Measurements from ENCODE around the gene LIPF.

LIPF gene
- total RNA-seq, result 0 reads per million in 9 experiments

- DNase-seq, result no peak
- no peaks in the 10 kb centered on the region for H3K4me1 Mint-ChIP-seq (ENCODE audit: low read depth in 2 of 2)
- no peak within 1 kb of the TSS for H3K4me3 Mint-ChIP-seq
- H3K9me3 Mint-ChIP-seq, result no peaks in the 10 kb centered on the region
- ATAC-seq (replicated peaks), result no peak
- H3K36me3 Mint-ChIP-seq (ENCODE audit: insufficient read depth), result no peaks in the 10 kb centered on the region
- no peak within 1 kb of the TSS for H3K27ac Mint-ChIP-seq
- peaks cover 11 to 19% of the 10 kb centered on the region in 2 donors for H3K27me3 Mint-ChIP-seq
Measured at GRCh38 chr10:88664142-88664541, at the start of gene LIPF. Gene LIPF, plus strand, starts transcription at chr10:88664442. Its CDS starts 2,856 bp downstream, at chr10:88667298.

GRCh38 chr10:88616250-88616977 is 47.8 kb upstream of the LIPF start:
- no peaks in the 10 kb centered on the region for H3K36me3 Mint-ChIP-seq (ENCODE audit: insufficient read depth)
- ATAC-seq (replicated peaks), result no peak
- H3K4me1 Mint-ChIP-seq (ENCODE audit: low read depth in 2 of 2), result no peaks in the 10 kb centered on the region
- H3K4me3 Mint-ChIP-seq, result no peak overlapping the region
- no peak for DNase-seq
- no peaks in the 10 kb centered on the region for H3K9me3 Mint-ChIP-seq
- H3K27me3 Mint-ChIP-seq, result no peaks in the 10 kb centered on the region
- H3K27ac Mint-ChIP-seq, result no peak overlapping the region

- Mint-ChIP-seq H3K4me3 (no peak overlapping the region), H3K27ac (no peak overlapping the region), H3K36me3 (ENCODE audit: insufficient read depth) (no peaks in the 10 kb centered on the region), H3K27me3 (no peaks in the 10 kb centered on the region), H3K4me1 (ENCODE audit: low read depth in 2 of 2) (no peaks in the 10 kb centered on the region), H3K9me3 (no peaks in the 10 kb centered on the region)
- no peak for DNase-seq
- no peak for ATAC-seq (replicated peaks)
Measured at GRCh38 chr10:88617772-88618300, 46.4 kb upstream of the LIPF start.

- Mint-ChIP-seq H3K4me3 (no peak overlapping the region), H3K27ac (no peak overlapping the region), H3K4me1 (ENCODE audit: low read depth in 2 of 2) (no peaks in the 10 kb centered on the region), H3K36me3 (ENCODE audit: insufficient read depth) (no peaks in the 10 kb centered on the region), H3K9me3 (no peaks in the 10 kb centered on the region), H3K27me3 (no peaks in the 10 kb centered on the region)
- ATAC-seq (replicated peaks), result no peak
- no peak for DNase-seq
Measured at GRCh38 chr10:88618496-88618895, 45.7 kb upstream of the LIPF start.

GRCh38 chr10:88620441-88620840 is 43.8 kb upstream of the LIPF start:
- no peaks in the 10 kb centered on the region for H3K27me3 Mint-ChIP-seq
- no peak overlapping the region for H3K27ac Mint-ChIP-seq
- no peaks in the 10 kb centered on the region for H3K4me1 Mint-ChIP-seq (ENCODE audit: low read depth in 2 of 2)
- no peak for DNase-seq
- H3K4me3 Mint-ChIP-seq, result no peak overlapping the region
- no peak for ATAC-seq (replicated peaks)
- no peaks in the 10 kb centered on the region for H3K36me3 Mint-ChIP-seq (ENCODE audit: insufficient read depth)
- no peaks in the 10 kb centered on the region for H3K9me3 Mint-ChIP-seq

- no peaks in the 10 kb centered on the region for H3K4me1 Mint-ChIP-seq (ENCODE audit: low read depth in 2 of 2)
- H3K36me3 Mint-ChIP-seq (ENCODE audit: insufficient read depth), result no peaks in the 10 kb centered on the region
- H3K27ac Mint-ChIP-seq, result no peak overlapping the region
- no peaks in the 10 kb centered on the region for H3K9me3 Mint-ChIP-seq
- no peak for ATAC-seq (replicated peaks)
- H3K4me3 Mint-ChIP-seq, result no peak overlapping the region
- no peaks in the 10 kb centered on the region for H3K27me3 Mint-ChIP-seq
- no peak for DNase-seq
Measured at GRCh38 chr10:88623835-88624234, 40.4 kb upstream of the LIPF start.

- Mint-ChIP-seq H3K4me3 (no peak overlapping the region), H3K9me3 (no peaks in the 10 kb centered on the region), H3K27me3 (no peaks in the 10 kb centered on the region), H3K27ac (no peak overlapping the region), H3K4me1 (ENCODE audit: low read depth in 2 of 2) (no peaks in the 10 kb centered on the region), H3K36me3 (ENCODE audit: insufficient read depth) (no peaks in the 10 kb centered on the region)
- ATAC-seq (replicated peaks) (no peak), DNase-seq (no peak)
Measured at GRCh38 chr10:88624840-88625239, 39.4 kb upstream of the LIPF start.

- H3K9me3 Mint-ChIP-seq, result no peaks in the 10 kb centered on the region
- ATAC-seq (replicated peaks), result no peak
- DNase-seq, result no peak
- peaks cover 31 to 34% of the 10 kb centered on the region in 2 donors for H3K27me3 Mint-ChIP-seq
- no peaks in the 10 kb centered on the region for H3K4me1 Mint-ChIP-seq (ENCODE audit: low read depth in 2 of 2)
- H3K4me3 Mint-ChIP-seq, result no peak overlapping the region
- no peaks in the 10 kb centered on the region for H3K36me3 Mint-ChIP-seq (ENCODE audit: insufficient read depth)
- H3K27ac Mint-ChIP-seq, result no peak overlapping the region
Measured at GRCh38 chr10:88640186-88640585, 24.1 kb upstream of the LIPF start.

- H3K36me3 Mint-ChIP-seq (ENCODE audit: insufficient read depth), result no peaks in the 10 kb centered on the region
- H3K27ac Mint-ChIP-seq, result no peak overlapping the region
- DNase-seq, result no peak
- no peaks in the 10 kb centered on the region for H3K4me1 Mint-ChIP-seq (ENCODE audit: low read depth in 2 of 2)
- no peaks in the 10 kb centered on the region for H3K9me3 Mint-ChIP-seq
- H3K4me3 Mint-ChIP-seq, result no peak overlapping the region
- no peak for ATAC-seq (replicated peaks)
- H3K27me3 Mint-ChIP-seq, result peaks cover 15 to 22% of the 10 kb centered on the region in 2 donors
Measured at GRCh38 chr10:88642209-88642608, 22.0 kb upstream of the LIPF start.

GRCh38 chr10:88642963-88643362 is 21.3 kb upstream of the LIPF start:
- no peak for ATAC-seq (replicated peaks)

GRCh38 chr10:88647061-88647615 is 17.1 kb upstream of the LIPF start:
- ATAC-seq (replicated peaks) (no peak), DNase-seq (no peak)
- peaks cover 7 to 9% of the 10 kb centered on the region in 2 donors for H3K27me3 Mint-ChIP-seq

More at GRCh38 chr10:88642963-88643362, 21.3 kb upstream of the LIPF start:
- H3K27ac Mint-ChIP-seq, result no peak overlapping the region
- no peaks in the 10 kb centered on the region for H3K36me3 Mint-ChIP-seq (ENCODE audit: insufficient read depth)
- H3K4me1 Mint-ChIP-seq (ENCODE audit: low read depth in 2 of 2), result no peaks in the 10 kb centered on the region
- H3K9me3 Mint-ChIP-seq, result no peaks in the 10 kb centered on the region
- H3K4me3 Mint-ChIP-seq, result no peak overlapping the region
- peaks cover 10 to 16% of the 10 kb centered on the region in 2 donors for H3K27me3 Mint-ChIP-seq
- DNase-seq, result no peak

GRCh38 chr10:88651101-88651551 is 13.1 kb upstream of the LIPF start:
- Mint-ChIP-seq H3K27me3 (peaks cover 7 to 9% of the 10 kb centered on the region in 2 donors), H3K36me3 (ENCODE audit: insufficient read depth) (no peaks in the 10 kb centered on the region), H3K4me1 (ENCODE audit: low read depth in 2 of 2) (no peaks in the 10 kb centered on the region), H3K27ac (no peak overlapping the region), H3K9me3 (no peaks in the 10 kb centered on the region), H3K4me3 (no peak overlapping the region)
- DNase-seq, result no peak
- no peak for ATAC-seq (replicated peaks)

More at GRCh38 chr10:88647061-88647615, 17.1 kb upstream of the LIPF start:
- no peak overlapping the region for H3K4me3 Mint-ChIP-seq
- no peaks in the 10 kb centered on the region for H3K4me1 Mint-ChIP-seq (ENCODE audit: low read depth in 2 of 2)
- no peak overlapping the region for H3K27ac Mint-ChIP-seq
- H3K36me3 Mint-ChIP-seq (ENCODE audit: insufficient read depth), result no peaks in the 10 kb centered on the region
- no peaks in the 10 kb centered on the region for H3K9me3 Mint-ChIP-seq

- Mint-ChIP-seq H3K27ac (no peak overlapping the region), H3K4me3 (no peak overlapping the region), H3K9me3 (no peaks in the 10 kb centered on the region), H3K36me3 (ENCODE audit: insufficient read depth) (no peaks in the 10 kb centered on the region), H3K27me3 (no peaks in the 10 kb centered on the region), H3K4me1 (ENCODE audit: low read depth in 2 of 2) (no peaks in the 10 kb centered on the region)
- no peak for DNase-seq
- no peak for ATAC-seq (replicated peaks)
Measured at GRCh38 chr10:88652616-88653015, 11.6 kb upstream of the LIPF start.

GRCh38 chr10:88657901-88658300 is 6.3 kb upstream of the LIPF start:
- peak overlapping the region in 1 of 2 donors; percentile 9 for H3K27ac Mint-ChIP-seq
- H3K9me3 Mint-ChIP-seq, result no peaks in the 10 kb centered on the region
- no peak for ATAC-seq (replicated peaks)
- H3K36me3 Mint-ChIP-seq (ENCODE audit: insufficient read depth), result no peaks in the 10 kb centered on the region
- no peak for DNase-seq
- peaks cover 5 to 12% of the 10 kb centered on the region in 2 donors for H3K27me3 Mint-ChIP-seq
- H3K4me3 Mint-ChIP-seq, result no peak overlapping the region
- no peaks in the 10 kb centered on the region for H3K4me1 Mint-ChIP-seq (ENCODE audit: low read depth in 2 of 2)
